LNCaP clone FGC (cell line): ENCODE measurements around the gene ZNF423.

Experiments used
- DNase-seq: peaks from one replicate; pipeline ENCODE4 v3.0.0-alpha.2; 2011; ENCODE audit warnings: low read depth
- H3K4me3 ChIP-seq: 2 replicates; pipeline ENCODE4 v1.5.1; 2011; ENCODE audit warnings: mild to moderate bottlenecking, low read depth, low read length, control low read depth
- TF ChIP-seq, protein P1 (sequence below): IDR thresholded peaks from 2 replicates; pipeline ENCODE4 v1.5.1; 2012; ENCODE audit warnings: mild to moderate bottlenecking; ENCODE audit not compliant: control insufficient read depth, insufficient read depth; ENCODE audit errors: extremely low read depth

The ZNF423 gene

DNA sequence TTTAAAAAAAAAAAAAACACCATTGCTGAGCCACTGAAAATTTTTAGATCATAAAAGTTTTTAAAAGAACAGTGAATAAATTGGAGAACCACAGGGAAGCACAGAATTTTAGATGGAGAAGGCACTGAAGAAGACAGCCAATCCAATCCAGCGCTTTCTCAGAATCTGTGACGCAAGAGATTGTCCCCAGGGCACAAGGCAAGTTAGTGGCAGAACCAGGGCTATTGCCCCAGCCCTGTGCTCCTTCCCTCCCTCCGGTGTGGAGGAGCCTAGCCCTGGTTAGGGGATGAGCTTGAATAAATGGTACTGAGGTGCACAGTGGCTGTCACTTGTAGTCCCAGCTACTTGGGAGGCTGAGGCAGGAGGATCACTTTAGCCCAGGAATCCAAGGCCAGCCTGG, 108.3 kb downstream of the ZNF423 start:
- no peak overlapping the region for H3K4me3 ChIP-seq
- TF ChIP-seq, protein P1, sequence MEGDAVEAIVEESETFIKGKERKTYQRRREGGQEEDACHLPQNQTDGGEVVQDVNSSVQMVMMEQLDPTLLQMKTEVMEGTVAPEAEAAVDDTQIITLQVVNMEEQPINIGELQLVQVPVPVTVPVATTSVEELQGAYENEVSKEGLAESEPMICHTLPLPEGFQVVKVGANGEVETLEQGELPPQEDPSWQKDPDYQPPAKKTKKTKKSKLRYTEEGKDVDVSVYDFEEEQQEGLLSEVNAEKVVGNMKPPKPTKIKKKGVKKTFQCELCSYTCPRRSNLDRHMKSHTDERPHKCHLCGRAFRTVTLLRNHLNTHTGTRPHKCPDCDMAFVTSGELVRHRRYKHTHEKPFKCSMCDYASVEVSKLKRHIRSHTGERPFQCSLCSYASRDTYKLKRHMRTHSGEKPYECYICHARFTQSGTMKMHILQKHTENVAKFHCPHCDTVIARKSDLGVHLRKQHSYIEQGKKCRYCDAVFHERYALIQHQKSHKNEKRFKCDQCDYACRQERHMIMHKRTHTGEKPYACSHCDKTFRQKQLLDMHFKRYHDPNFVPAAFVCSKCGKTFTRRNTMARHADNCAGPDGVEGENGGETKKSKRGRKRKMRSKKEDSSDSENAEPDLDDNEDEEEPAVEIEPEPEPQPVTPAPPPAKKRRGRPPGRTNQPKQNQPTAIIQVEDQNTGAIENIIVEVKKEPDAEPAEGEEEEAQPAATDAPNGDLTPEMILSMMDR = no peak
- no peak for DNase-seq

DNA sequence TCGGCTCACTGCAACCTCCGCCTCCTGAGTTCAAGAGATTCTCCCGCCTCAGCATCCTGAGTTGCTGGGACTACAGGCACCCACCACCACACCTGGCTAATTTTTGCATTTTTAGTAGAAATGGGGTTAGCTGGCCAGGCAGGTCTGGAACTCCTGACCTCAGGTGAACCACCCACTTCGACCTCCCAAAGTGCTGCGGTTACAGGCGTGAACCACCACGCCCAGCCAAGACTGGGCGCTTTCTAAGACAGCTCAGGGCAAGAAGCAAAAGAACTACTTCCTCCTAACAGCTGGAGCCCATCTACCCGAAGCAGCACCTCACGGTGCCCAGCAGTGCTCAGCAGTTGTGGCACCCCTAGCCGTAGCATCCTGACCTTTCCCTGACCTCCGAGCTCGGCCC, 109.4 kb downstream of the ZNF423 start:
- DNase-seq = no peak
- TF ChIP-seq, protein P1 = no peak
- no peak overlapping the region for H3K4me3 ChIP-seq

DNA sequence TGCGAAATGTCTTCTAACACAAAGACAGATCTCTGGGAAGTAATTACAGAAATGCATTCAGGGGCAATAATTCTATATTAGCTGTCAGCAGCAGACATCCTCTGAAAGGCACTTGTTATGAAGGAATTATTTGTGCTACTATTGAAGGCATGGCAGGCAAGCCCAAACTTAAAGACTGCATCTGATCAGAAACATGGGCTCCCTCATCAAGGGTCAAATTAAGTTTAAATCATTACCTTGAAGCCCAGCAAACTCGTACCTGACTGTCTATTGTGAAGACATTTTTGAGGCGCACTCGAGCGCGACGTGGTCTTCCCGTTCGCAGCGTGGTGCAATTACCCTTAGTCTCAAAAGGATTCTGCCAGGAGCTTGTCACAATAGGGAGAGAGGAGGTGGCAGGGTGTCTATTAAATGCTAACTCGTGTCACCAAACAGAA, 110.6 kb downstream of the ZNF423 start:
- TF ChIP-seq, protein P1 = no peak
- no peak for DNase-seq
- H3K4me3 ChIP-seq = no peak overlapping the region

DNA sequence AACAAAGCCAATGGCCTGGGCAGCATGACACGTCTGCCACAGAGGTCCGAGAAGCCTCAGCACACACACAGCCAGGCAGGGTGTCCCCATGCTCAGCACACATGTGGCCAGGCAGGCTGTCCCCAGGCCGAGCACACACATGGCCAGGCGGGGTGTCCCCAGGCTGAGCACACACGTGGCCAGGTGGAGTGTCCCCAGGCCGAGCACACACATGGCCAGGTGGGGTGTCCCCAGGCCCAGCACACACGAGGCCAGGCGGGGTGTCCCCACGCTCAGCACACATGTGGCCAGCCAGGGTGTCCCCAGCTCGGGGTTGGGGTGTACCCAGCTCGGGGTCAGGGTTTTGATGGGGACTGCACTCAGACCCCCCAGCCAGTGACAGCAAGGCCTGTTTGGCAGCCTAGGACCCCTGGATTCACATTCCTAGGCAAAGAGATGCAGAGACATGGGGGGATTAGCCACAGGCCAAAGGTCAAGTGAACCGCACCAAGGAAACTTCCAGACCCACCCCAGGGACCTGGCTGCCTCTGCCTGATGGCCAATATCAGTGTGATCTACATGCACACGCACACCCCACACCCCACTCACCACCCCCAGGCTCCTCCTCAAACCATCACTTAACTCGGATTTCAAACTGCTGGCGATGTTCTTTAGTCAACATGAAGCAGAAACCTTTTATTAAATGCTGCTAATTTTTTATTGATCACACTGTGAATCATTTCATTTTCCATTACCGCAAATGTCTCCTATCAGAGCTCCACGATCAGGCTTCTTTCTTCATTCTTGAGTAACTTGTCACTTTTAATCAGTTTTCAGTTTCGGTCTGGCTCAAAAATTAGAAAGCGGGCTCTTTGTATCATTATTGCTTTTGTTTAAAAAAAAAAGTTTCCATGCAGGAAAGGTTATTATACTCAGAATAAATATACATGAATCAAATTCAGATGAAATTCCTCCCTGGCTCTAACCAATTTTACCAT, 111.4 kb downstream of the ZNF423 start:
- TF ChIP-seq, protein P1 = no peak
- DNase-seq = no peak
- H3K4me3 ChIP-seq = no peak overlapping the region

DNA sequence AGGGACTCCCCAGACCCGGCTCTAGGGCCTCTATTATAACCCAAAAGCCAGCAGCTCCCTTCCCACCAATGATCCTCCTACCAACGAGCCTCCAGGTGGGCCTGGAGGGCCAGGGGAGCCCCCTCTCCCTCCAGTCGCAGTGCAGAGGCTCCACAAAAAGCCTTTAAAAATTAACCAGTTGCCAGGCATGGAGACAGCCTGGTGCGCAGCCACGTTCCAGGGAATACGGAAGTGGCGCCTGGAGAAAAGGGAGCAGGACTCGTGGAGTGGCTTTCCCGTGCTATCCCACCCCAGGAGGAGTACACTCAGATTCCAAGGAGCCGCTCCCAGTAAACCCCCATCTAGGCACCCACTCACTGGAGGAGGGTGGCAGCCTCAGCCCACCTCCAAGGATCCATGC, 112.3 kb downstream of the ZNF423 start:
- DNase-seq = no peak
- no peak overlapping the region for H3K4me3 ChIP-seq
- TF ChIP-seq, protein P1 = no peak

DNA sequence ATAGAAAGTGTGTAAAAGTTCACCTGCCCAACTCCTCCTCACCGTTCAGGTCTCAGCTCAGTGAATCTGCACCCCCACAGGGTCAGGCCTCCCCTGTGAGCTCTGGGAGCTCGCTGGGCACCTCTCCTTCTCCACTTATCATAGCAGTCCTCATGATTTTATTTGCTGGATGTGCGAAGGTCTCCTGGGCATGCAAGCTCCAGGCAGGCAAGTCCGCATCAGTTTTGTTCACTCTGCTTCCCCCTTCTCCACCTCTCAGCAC, 112.8 kb downstream of the ZNF423 start:
- TF ChIP-seq, protein P1 = no peak
- DNase-seq = no peak
- no peak overlapping the region for H3K4me3 ChIP-seq
